Activated CD8-positive, alpha-beta T cell treated with anti-CD3 and anti-CD28 coated beads for 36 hours (primary cell): ENCODE measurements around the gene DKC1. TPM values are rescaled to one million over a fixed set of nuclear protein-coding genes. Genes with fewer than 3 reads are reported as not detected.
A peak's percentile ranks its signal among the peaks of the same experiment; 100 is the strongest.

Experiments used
- ATAC-seq: fragments of 200-7000 bp; cut with Tn5 transposase; one replicate; pipeline ENCODE4 v1.10.0; 2021; ENCODE audit warnings: mild to moderate bottlenecking, moderate library complexity
- CTCF ChIA-PET: fragments of 350-600 bp; sonication (Branson Sonifier 250); formaldehyde crosslinking; loops from one replicate; lab custom pipeline; 2021; ENCODE audit warnings: antibody characterized with exemption; lab: Charles Lee
- POLR2A ChIA-PET: fragments of 350-600 bp; sonication (Branson Sonifier 250); formaldehyde crosslinking; loops from one replicate; lab custom pipeline; 2021; ENCODE audit warnings: antibody characterized with exemption; lab: Charles Lee
- DNase-seq: peaks from one replicate; pipeline ENCODE4 v3.0.0-alpha.2; 2020
- H3K27ac Mint-ChIP-seq: one replicate; pipeline ENCODE4 v1.8.0; 2021; ENCODE audit warnings: mild to moderate bottlenecking, mixed read lengths
- H3K27me3 Mint-ChIP-seq: one replicate; pipeline ENCODE4 v1.8.0; 2021; ENCODE audit warnings: mixed read lengths
- H3K36me3 Mint-ChIP-seq: one replicate; pipeline ENCODE4 v1.8.0; 2021; ENCODE audit warnings: low read depth, mixed read lengths
- H3K4me1 Mint-ChIP-seq: one replicate; pipeline ENCODE4 v1.8.0; 2021; ENCODE audit warnings: low read depth, mixed read lengths
- H3K4me3 Mint-ChIP-seq: one replicate; pipeline ENCODE4 v1.8.0; 2021; ENCODE audit warnings: mild to moderate bottlenecking, moderate library complexity, mixed read lengths
- H3K9me3 Mint-ChIP-seq: one replicate; pipeline ENCODE4 v1.8.0; 2021; ENCODE audit warnings: mixed read lengths
- intact Hi-C: fragments of 100-400 bp; cut with micrococcal nuclease; formaldehyde crosslinking; loops from one replicate; pipeline ENCODE4 v1.10.0; 2022
- total RNA-seq, 2 experiments: library from RNA; stranded (reverse); gene quantifications; one replicate each; pipeline ENCODE4 v1.2.3, GENCODE V29; 2021
- TF ChIP-seq, protein P1 (sequence below): fragments of 200-600 bp; IDR thresholded peaks from one replicate; pipeline ENCODE4 v1.8.0; 2022; ENCODE audit warnings: antibody characterized with exemption, mild to moderate bottlenecking

Gene DKC1
- total RNA-seq, 2 experiments from 2014 or later, result 132 to 138 TPM

DNA sequence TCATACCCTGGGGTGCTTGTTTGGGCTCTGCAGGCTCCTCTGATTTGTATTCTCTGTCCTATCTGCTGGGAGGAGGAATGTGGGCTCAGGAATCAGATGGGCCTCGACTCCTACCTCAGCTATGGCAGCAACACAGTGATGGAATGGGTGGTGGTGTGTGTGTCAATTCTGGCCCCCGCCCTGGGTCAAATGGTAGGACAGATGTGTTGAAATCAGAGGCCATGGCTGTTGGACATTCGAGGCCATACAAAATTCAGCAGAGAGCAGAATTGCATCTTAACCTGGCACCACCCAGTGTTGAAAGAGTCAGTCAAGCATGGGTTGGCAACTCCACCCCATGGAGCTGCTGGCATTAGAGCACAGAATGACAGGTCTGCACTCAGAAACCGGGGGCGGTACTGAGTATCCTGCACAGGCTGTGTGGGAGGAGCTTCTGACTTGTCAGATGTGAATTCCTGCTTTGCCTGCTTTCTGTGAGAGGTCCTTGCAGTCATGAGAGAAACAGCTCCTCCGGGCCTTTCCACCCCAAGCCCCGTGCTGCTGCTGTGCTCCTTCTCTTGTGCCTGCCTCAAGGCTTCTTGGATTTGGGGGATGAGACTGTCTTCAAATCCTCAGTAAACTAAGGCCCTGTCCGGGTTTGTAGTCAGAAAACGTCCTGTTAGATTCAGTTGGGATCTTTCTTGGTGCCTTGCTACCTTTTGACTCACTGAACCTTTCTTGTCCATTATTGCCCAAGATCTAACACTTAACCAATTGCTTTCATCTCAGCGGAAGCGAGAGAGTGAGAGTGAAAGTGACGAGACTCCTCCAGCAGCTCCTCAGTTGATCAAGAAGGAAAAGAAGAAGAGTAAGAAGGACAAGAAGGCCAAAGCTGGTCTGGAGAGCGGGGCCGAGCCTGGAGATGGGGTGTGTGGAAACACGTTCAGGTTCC, 13.0 kb downstream of the DKC1 start:
- POLR2A ChIA-PET, result interaction anchor here (0.6 to 1.7 kb wide), 9 partner anchors 9 to 170 kb away, joined by 3 to 7 read pairs (median 3); partner anchors contain the start of gene GAB3
- Mint-ChIP-seq H3K27ac (peak overlapping the region; percentile 80), H3K9me3 (no peaks in the 10 kb centered on the region), H3K4me1 (peaks cover 37% of the 10 kb centered on the region), H3K36me3 (peaks cover 55% of the 10 kb centered on the region), H3K4me3 (no peak overlapping the region), H3K27me3 (no peaks in the 10 kb centered on the region)
- TF ChIP-seq, protein P1, sequence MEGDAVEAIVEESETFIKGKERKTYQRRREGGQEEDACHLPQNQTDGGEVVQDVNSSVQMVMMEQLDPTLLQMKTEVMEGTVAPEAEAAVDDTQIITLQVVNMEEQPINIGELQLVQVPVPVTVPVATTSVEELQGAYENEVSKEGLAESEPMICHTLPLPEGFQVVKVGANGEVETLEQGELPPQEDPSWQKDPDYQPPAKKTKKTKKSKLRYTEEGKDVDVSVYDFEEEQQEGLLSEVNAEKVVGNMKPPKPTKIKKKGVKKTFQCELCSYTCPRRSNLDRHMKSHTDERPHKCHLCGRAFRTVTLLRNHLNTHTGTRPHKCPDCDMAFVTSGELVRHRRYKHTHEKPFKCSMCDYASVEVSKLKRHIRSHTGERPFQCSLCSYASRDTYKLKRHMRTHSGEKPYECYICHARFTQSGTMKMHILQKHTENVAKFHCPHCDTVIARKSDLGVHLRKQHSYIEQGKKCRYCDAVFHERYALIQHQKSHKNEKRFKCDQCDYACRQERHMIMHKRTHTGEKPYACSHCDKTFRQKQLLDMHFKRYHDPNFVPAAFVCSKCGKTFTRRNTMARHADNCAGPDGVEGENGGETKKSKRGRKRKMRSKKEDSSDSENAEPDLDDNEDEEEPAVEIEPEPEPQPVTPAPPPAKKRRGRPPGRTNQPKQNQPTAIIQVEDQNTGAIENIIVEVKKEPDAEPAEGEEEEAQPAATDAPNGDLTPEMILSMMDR, result no peak
- DNase-seq (peak; percentile 57), ATAC-seq (peak; percentile 87)
- CTCF ChIA-PET, result interaction anchor here (0.7 to 2.2 kb wide), 2 partner anchors 27 to 65 kb away, joined by 3 to 7 read pairs; no protein-coding TSS in a partner anchor
- intact Hi-C loops, result no loop called here

DNA sequence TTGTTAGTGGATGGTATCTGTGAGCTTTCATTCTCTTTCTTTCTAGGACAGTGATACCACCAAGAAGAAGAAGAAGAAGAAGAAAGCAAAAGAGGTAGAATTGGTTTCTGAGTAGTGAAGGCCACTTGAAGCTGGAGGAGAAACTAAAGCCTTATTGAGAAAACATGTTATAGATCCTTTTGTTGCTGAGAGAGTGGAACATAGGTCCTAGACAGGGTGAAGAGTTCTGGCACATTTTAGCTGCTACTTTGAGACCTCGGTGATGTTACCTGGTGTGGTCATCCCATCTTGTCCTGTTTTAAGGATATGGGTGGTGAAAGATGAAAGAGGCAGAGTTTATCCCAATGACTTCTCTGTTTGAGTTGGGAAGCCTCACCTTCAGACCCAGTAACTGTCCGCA, 14.1 kb downstream of the DKC1 start:
- Mint-ChIP-seq H3K4me3 (no peak overlapping the region), H3K9me3 (no peaks in the 10 kb centered on the region), H3K4me1 (peaks cover 35% of the 10 kb centered on the region), H3K36me3 (peaks cover 47% of the 10 kb centered on the region), H3K27me3 (no peaks in the 10 kb centered on the region), H3K27ac (peak overlapping the region; percentile 49)
- ATAC-seq (no peak), DNase-seq (no peak)
- intact Hi-C loops, result no loop called here
- POLR2A ChIA-PET, result interaction anchor here (0.9 to 1.7 kb wide), 7 partner anchors 8 to 48 kb away, joined by 3 to 7 read pairs (median 4); no protein-coding TSS in a partner anchor
- CTCF ChIA-PET, result interaction anchor here (2.2 kb wide), 1 partner anchor 64 kb away, joined by 7 read pairs; no protein-coding TSS in a partner anchor
- TF ChIP-seq, protein P1, result no peak

DNA sequence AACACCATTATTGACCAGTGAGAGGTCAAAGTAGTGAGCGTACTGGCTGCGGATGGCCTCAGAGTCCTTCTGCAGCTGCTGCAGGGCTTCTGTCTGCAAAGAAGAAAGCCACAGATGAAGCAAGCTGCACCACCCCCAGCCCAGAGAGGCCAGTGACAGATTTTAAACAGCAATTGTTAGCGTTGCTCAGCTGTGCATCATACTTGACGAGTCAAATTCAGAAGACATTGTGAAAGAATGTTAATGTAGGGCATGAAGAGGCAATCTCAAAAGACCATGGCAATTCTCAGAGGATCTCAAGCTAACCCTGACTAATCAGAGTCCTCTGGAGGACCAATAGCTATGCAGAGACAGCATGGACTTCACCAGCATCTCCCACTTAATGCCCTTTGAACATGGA, 16.6 kb downstream of the DKC1 start:
- ATAC-seq (no peak), DNase-seq (no peak)
- ChIA-PET POLR2A (interaction anchor here (1.1 to 1.5 kb wide), 2 partner anchors 10 to 12 kb away, joined by 4 to 6 read pairs; no protein-coding TSS in a partner anchor), CTCF (interaction anchor here (1.0 kb wide), 1 partner anchor 31 kb away, joined by 3 read pairs; no protein-coding TSS in a partner anchor)
- TF ChIP-seq, protein P1, result no peak
- Mint-ChIP-seq H3K9me3 (no peaks in the 10 kb centered on the region), H3K27ac (no peak overlapping the region), H3K4me1 (peaks cover 38% of the 10 kb centered on the region), H3K4me3 (no peak overlapping the region), H3K27me3 (no peaks in the 10 kb centered on the region), H3K36me3 (peaks cover 33% of the 10 kb centered on the region)
- intact Hi-C loops, result no loop called here

DNA sequence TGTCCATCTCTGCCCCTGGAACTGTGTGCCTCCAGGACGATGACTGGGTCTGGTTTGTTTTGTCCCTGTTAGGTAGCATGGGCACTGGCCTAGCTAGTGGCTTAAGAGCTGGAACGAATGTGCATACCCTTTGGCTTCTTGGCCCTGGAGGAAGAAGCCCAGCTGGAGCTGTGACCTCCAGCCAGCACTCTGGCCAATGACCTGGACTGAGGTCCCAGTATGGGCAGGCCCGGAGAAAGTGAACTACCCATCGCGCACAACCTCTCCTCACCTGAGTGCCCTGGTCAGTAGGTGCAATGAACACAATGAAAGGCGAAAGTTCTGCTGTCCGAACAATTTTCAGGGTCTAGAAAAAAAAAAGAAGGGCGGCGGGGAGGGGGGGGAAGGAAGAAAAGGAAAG, 18.3 kb downstream of the DKC1 start:
- peaks cover 25% of the 10 kb centered on the region for H3K36me3 Mint-ChIP-seq
- ChIA-PET CTCF (interaction anchor here (0.6 kb wide), 1 partner anchor 49 kb away, joined by 3 read pairs; no protein-coding TSS in a partner anchor), POLR2A (interaction anchor here (0.8 to 1.5 kb wide), 2 partner anchors 10 to 18 kb away, joined by 3 read pairs; no protein-coding TSS in a partner anchor)
- no peak overlapping the region for H3K4me3 Mint-ChIP-seq
- no peak overlapping the region for H3K27ac Mint-ChIP-seq
- H3K27me3 Mint-ChIP-seq, result no peaks in the 10 kb centered on the region
- ATAC-seq (no peak), DNase-seq (no peak)
- intact Hi-C loops, result no loop called here
- H3K4me1 Mint-ChIP-seq, result peaks cover 26% of the 10 kb centered on the region
- no peaks in the 10 kb centered on the region for H3K9me3 Mint-ChIP-seq
- TF ChIP-seq, protein P1, result no peak
